B cell (primary cell): Measurements from ENCODE around the gene PREX1. TPM values are rescaled to one million over a fixed set of nuclear protein-coding genes. Genes with fewer than 3 reads are reported as not detected.

Experiments used
- ATAC-seq: fragments of 200-7000 bp; cut with Tn5 transposase; one replicate; pipeline ENCODE4 v1.10.0; 2021; ENCODE audit warnings: low read depth, mild to moderate bottlenecking, moderate number of reproducible peaks, moderate library complexity
- CTCF ChIA-PET: fragments of 350-600 bp; sonication (Branson Sonifier 250); formaldehyde crosslinking; loops from one replicate; lab custom pipeline; 2021; ENCODE audit warnings: antibody characterized with exemption, inconsistent platforms; lab: Charles Lee
- POLR2A ChIA-PET: fragments of 350-600 bp; sonication (Branson Sonifier 250); formaldehyde crosslinking; loops from one replicate; lab custom pipeline; 2021; ENCODE audit warnings: antibody characterized with exemption; lab: Charles Lee
- DNase-seq: peaks from one replicate; pipeline ENCODE4 v3.0.0; 2013
- H2AFZ ChIP-seq: 2 replicates; pipeline ENCODE4 v1.6.1; 2012; ENCODE audit warnings: mild to moderate bottlenecking, low read depth, low read length; ENCODE audit not compliant: insufficient read depth, poor library complexity, severe bottlenecking
- H3K27ac ChIP-seq, 2 donors: 1 replicate in 1 of 2; 2 replicates in 1 of 2; pipeline ENCODE4 v1.5.1; 2012 to 2013; ENCODE audit warnings: low read length in 2 of 2, mild to moderate bottlenecking in 2 of 2, moderate library complexity in 1 of 2
- H3K27me3 ChIP-seq, 4 experiments: fragments of 200-600 bp in 1 of 4; sonication (generic) in 1 of 4; replicated peaks in 1 of 4; 1 replicate in 2 of 4; 2 replicates in 2 of 4; pipeline versions ENCODE4 v1.6.1 to v1.7.0; 2013 to 2016; ENCODE audit warnings: low read length in 3 of 4, mild to moderate bottlenecking in 2 of 4, mixed read lengths in 1 of 4, moderate library complexity in 1 of 4; ENCODE audit not compliant: insufficient read depth in 4 of 4, control insufficient read depth in 3 of 4; ENCODE audit errors: control extremely low read depth in 1 of 4
- H3K36me3 ChIP-seq, 2 experiments: replicated peaks in 1 of 2; 1 replicate in 1 of 2; 2 replicates in 1 of 2; pipeline versions ENCODE4 v1.6.1 to v1.7.1; 2013; ENCODE audit warnings: low read length in 1 of 2; ENCODE audit not compliant: insufficient read depth in 2 of 2, control insufficient read depth in 1 of 2; ENCODE audit errors: control extremely low read depth in 1 of 2, extremely low read depth in 1 of 2
- H3K4me1 ChIP-seq, 2 donors: fragments of 200-600 bp in 1 of 2; sonication (generic) in 1 of 2; 1 replicate in 1 of 2; 2 replicates in 1 of 2; pipeline versions ENCODE4 v1.5.1 to v1.6.1; 2013 to 2017; ENCODE audit warnings: low read length in 2 of 2; ENCODE audit not compliant: control insufficient read depth in 2 of 2, insufficient read depth in 2 of 2
- H3K4me2 ChIP-seq: replicated peaks from 2 replicates; pipeline ENCODE3; 2012; ENCODE audit warnings: mild to moderate bottlenecking, low read depth, low read length; ENCODE audit not compliant: poor library complexity, severe bottlenecking
- H3K4me3 ChIP-seq, 5 experiments: fragments of 200-600 bp in 1 of 5; sonication (generic) in 1 of 5; 1 replicate in 3 of 5; 2 replicates in 2 of 5; pipeline versions ENCODE4 v1.5.1 to v1.7.0; 2011 to 2016; ENCODE audit warnings: low read length in 4 of 5, mild to moderate bottlenecking in 4 of 5, low read depth in 2 of 5, control low read depth in 1 of 5, moderate library complexity in 1 of 5; ENCODE audit not compliant: insufficient read depth in 1 of 5; ENCODE audit errors: control extremely low read depth in 1 of 5, extremely low read depth in 1 of 5
- H3K79me2 ChIP-seq: fragments of 200-600 bp; sonication (generic); one replicate; pipeline ENCODE4 v1.6.0; 2016; ENCODE audit warnings: low read length; ENCODE audit not compliant: control insufficient read depth, insufficient read depth
- H3K9ac ChIP-seq: fragments of 200-600 bp; sonication (generic); 2 replicates; pipeline ENCODE4 v1.6.1; 2017; ENCODE audit warnings: mild to moderate bottlenecking, low read length, moderate library complexity
- H3K9me3 ChIP-seq, 3 donors: one replicate each; pipeline versions ENCODE4 v1.6.1 to v1.7.1; 2013; ENCODE audit warnings: low read length in 2 of 3; ENCODE audit not compliant: control insufficient read depth in 2 of 3, insufficient read depth in 1 of 3; ENCODE audit errors: control extremely low read depth in 1 of 3
- H4K20me1 ChIP-seq: 2 replicates; pipeline ENCODE4 v1.6.0; 2012; ENCODE audit warnings: mild to moderate bottlenecking, low read length; ENCODE audit not compliant: insufficient read depth, control insufficient read depth, poor library complexity, severe bottlenecking
- H3K27ac Mint-ChIP-seq: one replicate; pipeline ENCODE4 v1.8.0; 2021; ENCODE audit warnings: mixed read lengths
- H3K27me3 Mint-ChIP-seq: one replicate; pipeline ENCODE4 v1.8.0; 2021; ENCODE audit warnings: mixed read lengths
- H3K4me1 Mint-ChIP-seq: one replicate; pipeline ENCODE4 v1.8.0; 2021; ENCODE audit warnings: mixed read lengths
- H3K4me3 Mint-ChIP-seq: one replicate; pipeline ENCODE4 v1.8.0; 2021; ENCODE audit warnings: mixed read lengths
- H3K9me3 Mint-ChIP-seq: one replicate; pipeline ENCODE4 v1.8.0; 2022; ENCODE audit warnings: mixed read lengths; ENCODE audit not compliant: insufficient read depth
- EZH2 ChIP-seq: IDR thresholded peaks from 2 replicates; pipeline ENCODE4 v1.6.1; 2012; ENCODE audit warnings: borderline replicate concordance, low read depth, mild to moderate bottlenecking, moderate library complexity, low read length; ENCODE audit not compliant: insufficient read depth, poor library complexity, severe bottlenecking
- WGBS: methylation state at CpG from one replicate; pipeline ENCODE4 v1.1.5; 2013; ENCODE audit warnings: missing lambda C conversion rate; ENCODE audit not compliant: insufficient coverage; 5-methylcytosine and 5-hydroxymethylcytosine counted together
- intact Hi-C: fragments of 100-400 bp; cut with micrococcal nuclease; formaldehyde crosslinking; loops from one replicate; pipeline ENCODE4 v1.10.0; 2022
- polyA plus RNA-seq: library from polyadenylated mRNA; depleted of rRNA; stranded (reverse); fragments of >200 nt; gene quantifications from 2 replicates; pipeline ENCODE4 v1.2.3, GENCODE V29; 2012
- total RNA-seq, 2 donors: library from RNA; stranded (reverse); fragments of 120-200 nt in 1 of 2; gene quantifications; 1 replicate in 1 of 2; 2 replicates in 1 of 2; pipeline versions ENCODE4 v1.2.3 to v1.2.4, GENCODE V29; 2013 to 2022
- TF ChIP-seq, protein P1 (sequence below): fragments of 200-600 bp; IDR thresholded peaks from one replicate; pipeline ENCODE4 v1.8.0; 2022; ENCODE audit warnings: antibody characterized with exemption, mild to moderate bottlenecking

Gene PREX1
- total and polyA plus RNA-seq, 2 donors (not counting 1 experiment from before 2014, with no cell fraction given) = 79.1 to 99.4 TPM

DNA sequence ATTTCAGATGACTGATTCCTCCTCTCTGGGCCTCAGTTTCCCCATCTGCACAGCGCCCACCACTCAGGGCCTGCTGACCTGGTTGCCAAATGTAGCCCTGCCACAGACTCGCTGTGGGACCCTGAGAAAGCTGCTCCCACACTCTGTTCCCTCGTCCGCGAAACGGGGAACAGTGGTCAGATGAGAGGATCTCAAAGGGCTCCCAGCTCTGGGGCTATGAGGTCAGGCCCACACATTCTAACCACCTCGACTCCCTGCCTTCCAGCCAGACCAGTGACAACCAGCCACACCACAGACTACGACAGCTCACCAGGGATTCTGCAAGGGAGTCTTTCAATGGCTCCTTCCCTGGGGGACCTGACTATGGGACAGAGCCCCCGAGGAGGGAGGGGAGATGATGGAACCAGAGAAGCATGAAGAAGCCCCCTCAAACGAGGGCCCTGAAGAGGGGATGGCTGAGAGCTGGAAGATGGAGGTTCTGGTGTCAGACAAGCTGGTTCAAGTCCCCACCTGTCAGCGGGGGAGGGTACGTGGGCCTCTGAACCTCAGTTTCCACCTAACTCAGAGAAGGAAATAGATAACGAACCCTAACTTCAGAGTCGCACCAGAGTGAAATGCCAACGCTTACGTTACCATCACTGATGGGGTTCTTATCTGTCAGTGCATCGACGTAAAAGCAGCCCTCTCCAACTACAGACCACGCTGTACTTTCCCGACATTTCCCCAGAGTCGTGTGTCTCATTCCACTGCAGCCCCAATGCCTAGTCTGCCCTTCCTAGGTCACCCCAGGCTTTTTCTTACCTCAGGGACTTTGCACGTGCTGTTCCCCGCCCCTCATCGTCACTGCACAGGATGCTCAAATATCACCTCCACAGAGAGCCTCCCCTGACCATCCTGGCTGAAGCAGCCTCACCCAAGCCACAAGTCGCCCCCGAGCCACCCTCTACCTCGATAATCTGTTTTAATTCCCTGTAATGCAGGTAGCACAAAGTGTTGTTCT, 60.5 kb downstream of the PREX1 start:
- Histone ChIP-seq H3K9ac (no peak overlapping the region), H2AFZ (no peak overlapping the region), H3K4me1 (peaks cover 21 to 67% of the 10 kb centered on the region in 2 donors), H4K20me1 (peaks cover 76% of the 10 kb centered on the region), H3K9me3 (peaks cover 0 to 12% (median 2%) of the 10 kb centered on the region in 3 donors), H3K79me2 (peaks cover 96% of the 10 kb centered on the region), H3K4me2 (no peak overlapping the region), H3K4me3 (no peak overlapping the region), H3K36me3 (peaks cover 0 to 14% of the 10 kb centered on the region in 2 experiments), H3K27me3 (no peaks in the 10 kb centered on the region), H3K27ac (peak overlapping the region in 1 of 2 donors; percentile 39)
- WGBS = 83% methylated on average over 24 of the region's 27 CpGs
- TF ChIP-seq, protein P1, sequence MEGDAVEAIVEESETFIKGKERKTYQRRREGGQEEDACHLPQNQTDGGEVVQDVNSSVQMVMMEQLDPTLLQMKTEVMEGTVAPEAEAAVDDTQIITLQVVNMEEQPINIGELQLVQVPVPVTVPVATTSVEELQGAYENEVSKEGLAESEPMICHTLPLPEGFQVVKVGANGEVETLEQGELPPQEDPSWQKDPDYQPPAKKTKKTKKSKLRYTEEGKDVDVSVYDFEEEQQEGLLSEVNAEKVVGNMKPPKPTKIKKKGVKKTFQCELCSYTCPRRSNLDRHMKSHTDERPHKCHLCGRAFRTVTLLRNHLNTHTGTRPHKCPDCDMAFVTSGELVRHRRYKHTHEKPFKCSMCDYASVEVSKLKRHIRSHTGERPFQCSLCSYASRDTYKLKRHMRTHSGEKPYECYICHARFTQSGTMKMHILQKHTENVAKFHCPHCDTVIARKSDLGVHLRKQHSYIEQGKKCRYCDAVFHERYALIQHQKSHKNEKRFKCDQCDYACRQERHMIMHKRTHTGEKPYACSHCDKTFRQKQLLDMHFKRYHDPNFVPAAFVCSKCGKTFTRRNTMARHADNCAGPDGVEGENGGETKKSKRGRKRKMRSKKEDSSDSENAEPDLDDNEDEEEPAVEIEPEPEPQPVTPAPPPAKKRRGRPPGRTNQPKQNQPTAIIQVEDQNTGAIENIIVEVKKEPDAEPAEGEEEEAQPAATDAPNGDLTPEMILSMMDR = no peak
- TF ChIP-seq EZH2 = no peak
- peak overlapping the region; percentile 45 for H3K4me3 Mint-ChIP-seq
- peak overlapping the region; percentile 86 for H3K27ac Mint-ChIP-seq
- H3K4me1 Mint-ChIP-seq = peaks cover 73% of the 10 kb centered on the region
- H3K9me3 Mint-ChIP-seq = peaks cover 2% of the 10 kb centered on the region
- intact Hi-C loops = no loop called here
- ChIA-PET POLR2A (interaction anchor here (0.9 kb wide), 1 partner anchor 15 kb away, joined by 3 read pairs; no protein-coding TSS in a partner anchor), CTCF (interaction anchor here (1.1 kb wide), 1 partner anchor 41 kb away, joined by 3 read pairs; no protein-coding TSS in a partner anchor)
- ATAC-seq (peak; percentile 8), DNase-seq (no peak)
- H3K27me3 Mint-ChIP-seq = no peaks in the 10 kb centered on the region
